EH (cell line): ENCODE measurements around the gene ZBTB20.

Source experiments
- DNase-seq: peaks from one replicate; pipeline ENCODE4 v3.0.0-alpha.2; 2015; ENCODE audit warnings: low read depth

ZBTB20 gene

GRCh38 chr3:114904633-114905032 is 242.5 kb downstream of the ZBTB20 start:
- no peak for DNase-seq

- DNase-seq = no peak
These were observed 243.9 kb downstream of the ZBTB20 start for GRCh38 chr3:114903213-114903612.

GRCh38 chr3:114902691-114903101 is 244.4 kb downstream of the ZBTB20 start:
- no peak for DNase-seq

- no peak for DNase-seq
These were observed 246.2 kb downstream of the ZBTB20 start for GRCh38 chr3:114900908-114901307.

- no peak for DNase-seq
These were observed 247.7 kb downstream of the ZBTB20 start for GRCh38 chr3:114899186-114899931.

- DNase-seq = no peak
These were observed 250.1 kb downstream of the ZBTB20 start for GRCh38 chr3:114896978-114897377.

GRCh38 chr3:114893361-114893760 is 253.7 kb downstream of the ZBTB20 start:
- no peak for DNase-seq

GRCh38 chr3:114892880-114893279 is 254.2 kb downstream of the ZBTB20 start:
- no peak for DNase-seq

GRCh38 chr3:114892131-114892879 is 254.8 kb downstream of the ZBTB20 start:
- DNase-seq = no peak

- DNase-seq = peak; percentile 35
These were observed 259.3 kb downstream of the ZBTB20 start for GRCh38 chr3:114887806-114888205.

GRCh38 chr3:114886905-114887304 is 260.2 kb downstream of the ZBTB20 start:
- no peak for DNase-seq

- DNase-seq = no peak
These were observed 262.7 kb downstream of the ZBTB20 start for GRCh38 chr3:114884213-114884923.

- DNase-seq = peak; percentile 17
These were observed 267.0 kb downstream of the ZBTB20 start for GRCh38 chr3:114880078-114880477.

- peak; percentile 78 for DNase-seq
These were observed 267.7 kb downstream of the ZBTB20 start for GRCh38 chr3:114879059-114880031.

GRCh38 chr3:114878114-114878839 is 268.8 kb downstream of the ZBTB20 start:
- DNase-seq = peak; percentile 56

GRCh38 chr3:114877378-114878113 is 269.5 kb downstream of the ZBTB20 start:
- DNase-seq = no peak

GRCh38 chr3:114874522-114874971 is 272.5 kb downstream of the ZBTB20 start:
- DNase-seq = no peak

- no peak for DNase-seq
These were observed 273.5 kb downstream of the ZBTB20 start for GRCh38 chr3:114873591-114873990.

- no peak for DNase-seq
These were observed 274.5 kb downstream of the ZBTB20 start for GRCh38 chr3:114872588-114872987.

GRCh38 chr3:114872050-114872449 is 275.0 kb downstream of the ZBTB20 start:
- DNase-seq = peak; percentile 16
